Heart left ventricle (tissue), 16 donors: ENCODE results near the gene NOS1AP. TPM values are rescaled to one million over a fixed set of nuclear protein-coding genes. Genes with fewer than 3 reads are reported as not detected.

ENCODE experiments used
- ATAC-seq, 4 donors: fragments of 200-7000 bp; cut with Tn5 transposase; one replicate each; pipeline ENCODE4 v1.9.1; 2020 to 2022; ENCODE audit warnings: moderate library complexity in 4 of 4, mild to moderate bottlenecking in 3 of 4, moderate number of reproducible peaks in 1 of 4
- DNase-seq, 5 donors: peaks; one replicate each; pipeline ENCODE4 v3.0.0-alpha.2; 2020
- H3K27ac ChIP-seq, 12 donors: fragments of 200-600 bp; sonication (generic) in 4 of 12; one replicate each; pipeline versions ENCODE4 v1.5.0 to v1.8.0; 2016 to 2022; ENCODE audit warnings: mild to moderate bottlenecking in 2 of 12
- H3K27me3 ChIP-seq, 9 donors: fragments of 200-600 bp; sonication (generic) in 2 of 9; one replicate each; pipeline versions ENCODE4 v1.5.1 to v1.8.0; 2016 to 2022; ENCODE audit warnings: mild to moderate bottlenecking in 3 of 9
- H3K36me3 ChIP-seq, 9 donors: fragments of 200-600 bp; sonication (generic) in 2 of 9; one replicate each; pipeline versions ENCODE4 v1.5.0 to v1.8.0; 2018 to 2022; ENCODE audit warnings: mild to moderate bottlenecking in 2 of 9
- H3K4me1 ChIP-seq, 12 donors: fragments of 200-600 bp; sonication (generic) in 4 of 12; one replicate each; pipeline versions ENCODE4 v1.5.0 to v1.8.0; 2016 to 2022; ENCODE audit warnings: mild to moderate bottlenecking in 3 of 12
- H3K4me3 ChIP-seq, 12 donors: fragments of 200-600 bp; sonication (generic) in 4 of 12; one replicate each; pipeline versions ENCODE4 v1.5.0 to v1.8.0; 2017 to 2022; ENCODE audit warnings: mild to moderate bottlenecking in 9 of 12, moderate library complexity in 4 of 12
- H3K9me3 ChIP-seq, 12 donors: fragments of 200-600 bp; sonication (generic) in 4 of 12; one replicate each; pipeline versions ENCODE4 v1.5.0 to v1.8.0; 2016 to 2022; ENCODE audit warnings: mild to moderate bottlenecking in 1 of 12
- CTCF ChIP-seq, 12 donors: fragments of 200-600 bp; sonication (generic) in 4 of 12; IDR thresholded peaks; one replicate each; pipeline versions ENCODE4 v1.5.0 to v1.8.0; 2018 to 2022; ENCODE audit warnings: antibody characterized with exemption in 12 of 12, mild to moderate bottlenecking in 5 of 12
- POLR2A ChIP-seq, 2 donors: fragments of 450-650 bp; IDR thresholded peaks; one replicate each; pipeline ENCODE4 v1.6.1; 2017; ENCODE audit warnings: antibody characterized with exemption in 2 of 2, mild to moderate bottlenecking in 2 of 2, moderate library complexity in 2 of 2
- WGBS, 4 donors: extraction: QIAGEN DNeasy Blood & Tissue Kit in 2 of 4; methylation state at CpG; one replicate each; pipeline versions ENCODE4 v1.1.5 to v1.1.7; 2013 to 2018; 5-methylcytosine and 5-hydroxymethylcytosine counted together
- intact Hi-C, 10 donors: fragments of 100-400 bp; cut with DNase I; formaldehyde crosslinking; loops; one replicate each; pipeline versions ENCODE4 v1.11.1 to v1.14.2; 2022
- polyA plus RNA-seq, 2 donors: library from polyadenylated mRNA; stranded (reverse); fragments of 200-250 nt; gene quantifications; one replicate each; pipeline ENCODE4 v1.2.3, GENCODE V29; 2013
- total RNA-seq, 9 donors: library from RNA; depleted of rRNA in 2 of 9; stranded (reverse); fragments of >200 nt in 2 of 9; fragmentation: NEBNext Ultra II Directional in 3 of 9; extraction: Animal tissue kit (Norgen Biotek cat#: 25700) in 3 of 9; gene quantifications; one replicate each; pipeline versions ENCODE4 v1.1.0 to v1.2.4, GENCODE V29; 2016 to 2023
- donor health status: ischemic (EF 13 %, LVEDD 7.1; RV severe dilation, severe dysfunction).
- donor health status: healthy with polysubstance abuse.
- donor health status: DM: no; HTN: yes; CAD: no.
- donor health status: DM: no; HTN: no; CAD: no.
- donor health status: ischemic (EF 25% LVEDD 6.9; RV normal size, moderate dysfunction).
- donor health status: ischemic (EF 25% LVEDD 5.7; RV mildly dilated, moderate dysfunction).
- donor health status: healthy.
- donor health status: DM: yes; HTN: yes; CAD: no.
- donor health status: ischemic (EF 35%, LVEDD 5.7; RV mildly dilated, moderate dysfunction).
- donor health status: nonischemic (EF 11% LVEDD 7.7; RV severe dilation, severe dysfunction).
- donor health status: DM: yes; HTN: yes; CAD: no.
- donor health status: PGD.
- donor health status: ischemic (EF 29% LVEDD 5.4; RV normal size, mild dysfunction).
- donor health status: nonischemic (EF 23%, LVEDD 6.1; RV moderate dilation, normal function).

NOS1AP gene
- total and polyA plus RNA-seq, 11 donors = 1.1 to 6.4 (median 4.3) TPM

GRCh38 chr1:162144853-162145252 lies 75.4 kb downstream of the NOS1AP start:
- Histone ChIP-seq H3K36me3 (no peaks in the 10 kb centered on the region), H3K27ac (no peak overlapping the region), H3K9me3 (no peaks in the 10 kb centered on the region), H3K4me3 (no peak overlapping the region), H3K4me1 (peaks cover 0 to 10% (median 0%) of the 10 kb centered on the region in 12 donors), H3K27me3 (no peaks in the 10 kb centered on the region)
- no peak for ATAC-seq
- intact Hi-C loops = no loop called here
- TF ChIP-seq POLR2A (IDR thresholded peaks at IDR 0.05) (no peak), CTCF (IDR thresholded peaks at IDR 0.05) (no peak)
- no peak for DNase-seq
- WGBS, 4 donors = 80 to 88% (median 83%) methylated on average over 6 of the region's 6 CpGs

- H3K27me3 ChIP-seq = no peaks in the 10 kb centered on the region
- TF ChIP-seq CTCF (IDR thresholded peaks at IDR 0.05) (no peak), POLR2A (IDR thresholded peaks at IDR 0.05) (no peak)
- H3K9me3 ChIP-seq = no peaks in the 10 kb centered on the region
- no peak for ATAC-seq
- intact Hi-C loops = no loop called here
- no peak overlapping the region for H3K27ac ChIP-seq
- no peak for DNase-seq
- no peak overlapping the region for H3K4me3 ChIP-seq
- peaks cover 0 to 10% (median 0%) of the 10 kb centered on the region in 12 donors for H3K4me1 ChIP-seq
- 69 to 89% (median 82%) methylated on average over 11 of the region's 11 CpGs for WGBS, 4 donors
- H3K36me3 ChIP-seq = no peaks in the 10 kb centered on the region
Measured at GRCh38 chr1:162145280-162145965, 75.9 kb downstream of the NOS1AP start.

GRCh38 chr1:162145966-162146696 lies 76.6 kb downstream of the NOS1AP start:
- H3K27ac ChIP-seq = no peak overlapping the region
- no peak for DNase-seq
- peak in 3 of 4 donors; percentile 58 to 69 (median 63) for ATAC-seq

More at GRCh38 chr1:162145966-162146696, 76.6 kb downstream of the NOS1AP start:
- TF ChIP-seq CTCF (IDR thresholded peaks at IDR 0.05) (no peak), POLR2A (IDR thresholded peaks at IDR 0.05) (no peak)
- Histone ChIP-seq H3K4me3 (no peak overlapping the region), H3K9me3 (no peaks in the 10 kb centered on the region), H3K27me3 (no peaks in the 10 kb centered on the region), H3K36me3 (no peaks in the 10 kb centered on the region), H3K4me1 (peaks cover 0 to 10% (median 0%) of the 10 kb centered on the region in 12 donors)
- intact Hi-C loops = no loop called here
- 69 to 83% (median 70%) methylated on average over 5 of the region's 5 CpGs for WGBS, 4 donors
